ENCODE data around the gene CMKLR1.

CMKLR1 gene

DNA sequence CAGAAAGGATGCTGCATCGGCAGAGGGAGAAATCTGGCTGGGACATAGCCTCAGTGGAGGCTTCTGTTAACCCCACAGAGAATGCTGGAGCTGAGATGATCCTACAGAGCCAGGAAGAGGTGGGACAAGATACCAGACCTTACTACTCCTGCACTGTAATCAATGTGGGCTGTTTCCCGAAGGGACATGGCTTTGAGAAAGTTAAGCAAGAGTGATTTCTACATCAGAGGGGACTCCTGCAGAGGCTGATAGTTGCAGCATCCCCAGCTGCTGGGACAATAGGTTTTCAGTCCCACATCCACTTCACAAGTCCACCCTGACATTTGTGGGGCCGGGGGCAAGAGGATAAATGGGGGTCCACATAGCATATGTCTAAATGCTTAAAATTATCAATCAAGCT is 22.5 kb upstream of the CMKLR1 start:
- DNase-seq (ENCODE audit: low read depth), result no peak

DNA sequence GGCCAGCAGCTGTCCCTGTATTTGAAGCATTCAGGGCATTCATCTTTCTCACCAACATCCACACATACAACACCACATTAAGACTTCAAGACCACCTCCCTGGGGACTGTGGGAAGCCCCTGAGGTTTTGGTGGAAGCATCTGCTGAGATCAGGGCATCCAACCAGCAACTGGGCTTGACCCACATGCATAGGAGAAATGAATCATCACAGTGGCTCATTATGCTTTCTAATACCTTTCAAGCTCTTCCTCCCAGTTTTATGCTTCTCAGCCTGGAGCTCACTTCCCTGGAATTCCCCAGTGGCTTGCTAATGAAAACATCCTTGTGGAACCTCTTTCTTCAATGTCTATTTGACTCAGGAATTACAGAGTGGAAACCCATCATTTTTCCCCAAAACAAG is 21.4 kb upstream of the CMKLR1 start:
- no peak for DNase-seq (ENCODE audit: low read depth)

DNA sequence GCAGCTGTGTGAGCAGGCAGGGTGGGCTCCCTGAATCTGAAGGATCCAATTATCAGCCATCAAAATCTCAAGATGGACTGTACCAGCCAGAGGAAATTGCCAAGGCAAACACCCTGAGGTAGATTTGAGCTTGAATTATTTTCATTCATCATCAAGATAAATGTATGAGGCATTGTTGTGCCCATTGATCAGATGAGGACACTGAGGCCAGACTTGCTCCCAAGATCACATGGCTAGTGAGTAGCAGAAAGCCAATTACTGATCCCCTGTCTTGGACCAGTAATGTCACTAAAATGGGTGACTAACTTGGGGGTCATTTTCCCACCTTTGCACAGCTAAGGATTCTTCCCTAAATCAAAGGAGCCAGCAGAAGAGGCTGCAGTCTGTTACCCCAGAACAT is 20.9 kb upstream of the CMKLR1 start:
- no peak for DNase-seq (ENCODE audit: low read depth)

DNA sequence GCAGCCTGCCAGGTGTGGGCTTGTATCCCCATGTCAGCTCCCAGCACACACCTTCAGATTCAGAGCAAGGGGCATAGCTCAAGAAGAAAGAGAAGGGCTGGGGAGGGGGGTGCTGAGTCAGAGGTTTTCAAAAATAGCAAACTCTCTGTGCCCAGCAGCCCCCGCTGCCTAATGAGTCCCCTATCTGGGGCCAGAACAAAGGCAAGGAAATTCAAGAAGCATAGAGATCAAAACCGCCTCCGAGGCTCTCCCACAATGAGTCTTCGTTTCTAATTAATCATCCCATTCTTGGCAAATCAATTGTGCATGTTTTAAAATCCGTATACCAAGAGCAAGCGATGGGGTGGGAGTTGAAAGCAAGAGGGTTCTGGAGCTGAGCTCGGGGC is 19.5 kb upstream of the CMKLR1 start:
- no peak for DNase-seq (ENCODE audit: low read depth)

DNA sequence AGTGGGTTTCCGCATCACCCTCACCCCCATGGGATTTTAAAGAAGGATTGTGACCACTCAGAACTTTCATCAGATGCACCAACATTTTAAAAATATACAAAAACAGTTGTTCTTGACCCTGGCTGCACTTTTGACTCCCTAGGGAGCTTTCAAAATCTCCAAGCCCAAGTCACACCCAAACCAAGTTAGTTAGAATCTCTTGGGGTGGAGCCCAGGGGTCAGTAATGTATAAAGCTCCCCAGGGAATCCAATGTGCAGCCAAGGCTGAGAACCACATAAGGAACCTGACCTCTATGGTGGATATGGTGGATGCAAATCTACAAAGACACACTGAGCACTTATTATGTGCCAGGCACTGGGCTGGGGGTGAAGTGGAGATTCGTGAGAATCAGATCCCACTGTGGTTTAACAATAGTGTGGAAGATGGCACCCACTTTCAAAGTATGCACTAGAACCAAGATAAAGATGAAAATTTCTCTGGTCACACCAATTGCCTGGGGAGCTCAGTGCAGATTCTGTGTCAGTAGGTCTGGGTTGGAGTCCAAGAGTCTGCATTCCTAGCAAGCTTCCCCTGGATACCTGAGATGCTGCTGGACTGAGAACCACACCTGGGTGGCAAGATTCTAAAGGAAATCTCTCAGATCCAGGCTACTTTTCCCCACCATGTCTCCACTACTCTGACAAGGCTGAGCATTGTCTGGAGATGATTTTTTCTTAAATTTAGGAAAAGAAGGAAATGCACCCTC is 18.9 kb upstream of the CMKLR1 start:
- DNase-seq (ENCODE audit: low read depth), result no peak

DNA sequence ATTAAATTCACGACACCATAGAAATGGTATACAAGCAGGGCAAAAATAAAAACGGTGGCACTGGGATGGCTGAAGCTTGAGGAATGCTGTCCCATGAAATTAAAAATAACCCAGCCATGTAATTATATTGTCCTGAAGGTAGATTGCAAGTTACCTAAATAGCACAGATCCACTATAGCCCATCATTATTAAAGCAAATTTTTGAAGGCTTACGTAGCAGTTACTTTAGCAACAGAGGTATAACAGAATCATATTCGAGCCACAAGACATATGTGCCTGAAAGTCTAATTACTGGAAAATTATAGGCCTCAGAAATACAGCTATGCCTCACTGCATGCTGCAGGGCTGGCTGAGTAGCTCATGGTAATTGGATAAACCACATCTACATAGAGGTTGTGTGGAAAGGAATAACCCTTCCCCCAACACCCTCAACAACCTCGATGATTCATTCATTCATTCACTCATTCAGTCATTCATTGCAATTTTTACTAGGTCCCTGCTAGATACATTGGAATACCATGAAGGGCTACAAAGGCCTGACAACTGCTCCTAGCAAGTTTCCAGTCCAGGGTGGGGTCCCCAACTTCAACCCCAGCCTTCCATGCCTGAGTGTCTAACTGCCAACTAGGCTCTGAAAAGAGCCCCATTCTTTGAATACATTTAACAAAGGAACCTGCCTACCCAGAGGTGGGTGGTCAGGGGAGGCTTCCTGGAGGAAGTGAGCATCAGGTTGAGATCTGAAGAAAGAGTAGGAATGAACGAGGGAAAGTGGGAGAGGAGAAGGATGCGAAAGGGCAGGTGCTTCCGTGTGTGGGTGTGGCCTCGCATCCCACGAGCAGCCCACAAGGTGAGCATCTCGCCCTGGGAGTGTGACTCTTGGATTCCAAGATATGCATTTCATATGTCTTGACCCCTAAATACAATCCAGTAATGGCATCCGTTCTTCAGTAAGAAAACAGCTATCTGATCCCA is 18.0 kb upstream of the CMKLR1 start:
- DNase-seq (ENCODE audit: low read depth), result no peak

DNA sequence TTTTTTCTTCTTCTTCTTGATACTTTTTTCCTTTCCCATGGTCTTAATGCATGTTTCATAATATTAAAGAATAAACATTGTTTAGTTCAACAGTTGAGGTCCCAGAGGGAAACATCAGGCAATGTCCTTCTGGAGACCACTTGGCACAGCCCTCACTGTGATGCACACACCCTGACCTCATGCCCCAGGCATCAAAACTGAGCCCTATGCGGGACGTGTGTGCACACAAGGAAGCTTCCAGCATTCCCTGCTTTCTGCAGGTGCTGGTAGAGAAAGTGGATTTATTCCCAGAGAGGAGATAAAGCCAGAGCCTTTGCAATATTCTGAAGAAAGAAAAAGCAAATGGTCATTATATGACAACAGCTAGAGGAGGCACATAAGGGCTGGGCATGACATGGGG is 16.0 kb upstream of the CMKLR1 start:
- no peak for DNase-seq (ENCODE audit: low read depth)

DNA sequence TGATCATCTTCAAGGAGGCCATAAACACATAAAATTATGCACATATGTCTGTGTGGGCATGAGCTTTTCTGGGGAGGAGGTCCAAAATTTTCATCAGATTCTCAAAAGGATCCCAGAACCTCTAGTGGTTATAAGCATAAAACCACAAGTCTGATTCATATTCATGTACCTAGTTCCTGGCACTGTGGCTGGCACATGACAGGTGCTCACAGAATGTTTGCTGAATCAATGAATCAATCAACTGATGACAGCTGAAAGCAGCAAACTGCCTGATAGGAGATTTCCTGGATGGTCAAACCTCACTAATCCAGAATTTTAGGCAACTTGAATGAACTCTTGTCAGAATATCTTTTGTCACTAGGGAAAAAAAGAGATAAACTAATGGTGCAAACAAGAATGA is 13.5 kb upstream of the CMKLR1 start:
- no peak for DNase-seq (ENCODE audit: low read depth)

DNA sequence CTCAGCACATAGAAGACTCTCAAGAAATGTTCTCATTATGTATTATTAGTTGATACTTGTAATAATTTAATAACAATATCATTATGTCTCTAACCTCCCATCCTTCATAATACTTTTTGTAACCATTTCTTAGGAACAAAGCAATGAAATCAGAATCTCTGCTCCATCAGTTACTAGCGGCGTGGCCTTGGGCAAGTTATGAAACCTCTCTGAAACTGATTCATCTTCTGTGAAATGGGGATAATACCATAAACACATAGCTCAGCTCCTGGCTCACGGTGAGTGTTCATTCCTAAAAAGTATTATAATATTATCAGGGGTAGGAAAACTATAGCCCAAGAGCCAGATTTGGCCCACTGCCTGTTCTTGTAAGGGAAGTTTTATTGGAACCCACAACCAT is 11.4 kb upstream of the CMKLR1 start:
- no peak for DNase-seq (ENCODE audit: low read depth)

DNA sequence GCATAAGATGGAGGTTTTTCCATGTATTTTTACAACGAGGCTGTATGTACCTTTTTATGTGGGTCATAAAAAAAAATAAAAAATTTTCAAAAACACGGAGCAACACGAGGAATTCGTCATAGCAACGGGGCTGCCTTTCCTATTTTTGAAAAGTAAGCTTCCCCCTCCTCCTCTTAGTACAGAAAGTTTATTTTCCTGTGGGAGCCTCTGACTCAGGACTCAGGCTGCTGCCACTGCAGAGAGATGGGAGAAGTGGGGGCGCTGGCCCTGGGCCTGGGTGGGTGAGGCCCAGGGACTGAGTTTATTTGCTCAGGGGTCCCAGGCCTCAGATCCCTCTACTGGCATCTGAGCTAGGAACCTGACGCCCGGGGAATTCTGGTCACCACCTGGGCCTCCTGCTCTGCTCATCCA is 10.2 kb upstream of the CMKLR1 start:
- no peak for DNase-seq (ENCODE audit: low read depth)

DNA sequence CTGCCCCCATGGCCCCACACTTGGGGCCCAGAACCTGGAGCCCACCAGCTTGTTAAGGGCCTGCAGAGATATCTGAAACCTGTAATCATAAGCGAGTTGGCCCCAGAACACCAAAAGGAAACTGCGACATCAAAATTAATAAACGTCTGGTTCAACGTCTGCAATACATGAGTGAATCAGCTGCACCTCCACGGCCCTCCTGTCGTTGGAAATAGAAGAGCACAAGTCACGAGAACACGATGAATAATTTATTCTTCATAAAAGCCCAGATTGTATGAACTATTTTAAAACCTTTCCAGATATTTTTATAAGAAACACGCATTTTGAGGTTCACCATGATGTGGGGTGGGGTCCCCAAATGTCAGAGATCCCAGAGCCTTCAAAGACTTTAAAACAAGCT is 9.7 kb upstream of the CMKLR1 start:
- DNase-seq (ENCODE audit: low read depth), result no peak

DNA sequence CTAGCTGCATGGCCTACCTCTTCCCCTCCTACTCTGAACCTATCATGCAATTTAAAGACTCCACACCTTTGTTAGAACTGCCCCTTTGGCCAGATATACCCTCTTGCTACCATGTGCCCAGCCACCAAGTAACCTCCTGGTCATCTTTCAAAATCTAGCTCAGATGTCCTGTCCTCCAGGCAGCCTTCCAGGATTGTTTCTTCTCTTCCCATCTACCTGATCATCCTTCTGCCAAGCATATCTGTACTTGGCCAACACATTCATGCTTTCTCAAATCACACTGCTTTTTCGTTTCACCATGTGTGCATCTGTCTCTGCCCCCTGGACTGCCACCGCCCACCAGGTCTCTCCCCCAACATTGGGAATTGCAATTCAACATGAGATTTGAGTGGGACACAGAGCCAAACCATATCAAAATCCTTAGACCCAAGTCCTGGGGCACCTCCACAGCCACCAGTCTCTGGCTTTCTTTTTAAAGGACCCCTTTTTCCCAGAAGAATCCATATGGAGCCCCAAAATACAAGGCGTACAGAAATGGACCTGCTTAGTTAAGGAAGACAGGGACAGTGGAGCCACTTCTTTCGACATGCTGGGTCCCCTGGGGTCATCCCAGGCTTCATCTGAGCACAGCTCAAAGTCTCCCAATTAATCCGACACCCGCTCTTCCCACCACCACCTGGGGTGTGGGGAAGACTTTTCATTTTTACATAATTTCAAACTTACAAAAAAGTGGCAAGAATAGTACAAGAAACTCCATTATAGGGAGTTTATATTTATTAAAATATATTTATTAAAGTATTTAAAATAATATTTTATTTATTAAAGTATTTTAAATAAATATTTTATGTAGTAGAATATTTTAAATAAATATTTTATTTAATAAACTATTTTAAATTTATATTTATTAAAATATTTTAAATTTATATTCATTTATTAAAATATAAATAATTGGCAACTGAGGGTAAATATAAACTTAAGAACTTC is 7.9 kb upstream of the CMKLR1 start:
- DNase-seq (ENCODE audit: low read depth), result no peak

DNA sequence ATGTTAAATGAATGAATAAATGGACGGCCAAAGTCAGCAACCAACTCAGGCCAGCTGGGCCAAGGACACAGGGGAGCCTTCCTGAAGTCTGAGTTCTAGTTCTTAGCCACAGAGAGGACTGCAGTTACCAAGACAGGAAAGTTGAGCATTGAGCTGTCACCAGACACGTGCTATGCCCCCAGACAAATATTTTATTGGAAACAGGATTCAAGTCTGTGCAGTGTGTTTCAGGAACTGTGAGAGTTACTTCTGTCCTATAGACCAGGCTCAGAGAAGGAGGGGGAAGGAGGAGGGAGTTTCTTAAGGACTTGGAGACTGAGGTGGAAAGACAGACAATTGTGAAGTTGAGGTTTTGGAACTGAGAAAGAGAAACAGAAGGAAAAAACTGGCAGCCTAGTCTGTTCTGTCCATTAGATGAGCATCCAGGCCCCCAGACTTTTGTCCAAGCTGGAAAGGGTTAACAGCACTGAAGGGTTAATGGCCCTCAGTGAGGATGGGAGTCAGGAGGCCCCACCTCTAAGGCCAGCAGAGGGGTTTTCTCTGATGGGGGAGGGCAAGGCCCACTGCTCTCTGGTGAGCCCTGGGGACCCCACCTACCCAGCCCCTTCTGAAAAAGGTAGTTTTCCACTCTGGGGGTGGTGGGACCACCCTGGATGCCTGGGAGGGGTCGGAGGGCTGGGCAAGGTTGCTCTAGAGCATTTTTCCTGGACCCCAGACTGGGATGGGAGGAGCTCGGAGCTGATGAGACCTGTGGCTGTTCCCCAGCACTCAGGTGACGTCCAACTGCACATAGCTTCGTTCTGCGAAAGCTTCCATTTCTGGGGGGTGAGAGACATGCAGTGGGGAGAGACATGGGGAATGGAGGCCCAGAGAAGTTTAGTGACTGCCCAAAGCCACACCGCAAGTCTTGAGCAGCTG is 6.9 kb upstream of the CMKLR1 start:
- DNase-seq (ENCODE audit: low read depth), result no peak

DNA sequence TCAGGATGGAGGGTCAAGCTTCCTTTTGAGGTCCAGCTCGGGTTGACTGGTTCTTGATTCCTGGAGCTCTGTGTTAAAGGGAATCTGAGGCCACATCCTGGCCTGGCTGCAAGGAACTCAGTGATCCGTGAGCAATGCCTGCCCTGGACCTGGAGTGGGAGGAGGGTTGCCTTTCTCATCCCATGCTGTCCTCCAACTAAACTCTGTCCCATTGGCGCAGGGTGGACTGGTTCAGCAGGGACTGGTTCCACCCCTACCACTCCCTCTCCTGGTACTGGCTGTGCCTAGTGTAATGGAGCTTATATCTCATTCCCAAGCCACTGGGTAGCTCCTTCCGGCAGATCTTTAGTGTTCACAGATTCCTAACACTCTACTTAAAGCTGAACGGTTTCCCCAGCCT is 3.9 kb upstream of the CMKLR1 start:
- no peak for DNase-seq (ENCODE audit: low read depth)

DNA sequence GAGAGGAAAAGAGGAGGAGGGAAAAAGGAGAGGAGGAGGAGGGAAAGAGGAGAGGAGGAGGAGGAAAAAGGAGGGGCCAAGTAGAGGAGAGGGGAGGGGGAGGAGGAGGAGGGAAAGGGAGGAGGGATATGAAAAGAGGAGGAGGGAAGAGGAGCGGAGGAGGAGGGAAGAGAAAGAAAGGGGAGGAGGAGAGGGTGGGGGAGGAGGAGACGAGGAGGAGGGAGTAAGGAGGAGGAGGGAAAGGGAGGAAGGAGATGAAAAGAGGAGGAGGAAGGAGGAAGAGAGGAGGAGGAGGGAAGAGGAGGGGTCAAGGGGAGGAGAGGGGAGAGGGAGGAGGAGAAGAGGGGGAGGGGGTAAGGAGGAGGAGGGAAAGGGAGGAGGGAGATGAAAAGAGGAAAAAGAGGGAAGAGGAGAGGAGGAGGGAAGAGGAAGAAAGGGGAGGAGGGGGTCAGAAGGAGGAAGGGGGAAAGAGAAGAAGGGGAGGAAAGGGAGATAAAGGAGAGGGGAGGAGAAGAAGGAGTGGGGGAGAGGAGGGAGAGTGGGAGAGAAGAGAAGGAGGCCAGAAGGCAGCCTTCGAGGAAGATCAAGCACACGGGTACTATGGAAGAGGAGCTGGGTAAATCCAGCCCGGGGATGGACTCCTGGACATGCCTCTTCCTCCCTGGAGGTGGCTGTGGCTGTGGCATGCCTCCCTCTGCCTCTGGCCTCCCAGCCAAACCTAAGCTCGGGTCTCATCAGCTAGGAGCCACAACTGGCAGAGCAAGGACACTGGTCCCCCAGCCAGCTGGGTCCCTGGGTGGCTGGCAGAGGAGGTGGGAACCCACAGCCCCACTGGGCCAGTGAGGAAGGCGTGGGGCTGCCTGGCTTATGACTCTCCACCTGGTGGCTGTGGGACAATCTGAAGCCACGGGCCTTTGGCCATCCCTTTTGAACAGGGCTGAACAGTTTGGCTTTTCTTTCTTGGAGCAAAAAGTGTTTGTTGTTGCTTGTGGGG is 3.0 kb upstream of the CMKLR1 start:
- no peak for DNase-seq (ENCODE audit: low read depth)

DNA sequence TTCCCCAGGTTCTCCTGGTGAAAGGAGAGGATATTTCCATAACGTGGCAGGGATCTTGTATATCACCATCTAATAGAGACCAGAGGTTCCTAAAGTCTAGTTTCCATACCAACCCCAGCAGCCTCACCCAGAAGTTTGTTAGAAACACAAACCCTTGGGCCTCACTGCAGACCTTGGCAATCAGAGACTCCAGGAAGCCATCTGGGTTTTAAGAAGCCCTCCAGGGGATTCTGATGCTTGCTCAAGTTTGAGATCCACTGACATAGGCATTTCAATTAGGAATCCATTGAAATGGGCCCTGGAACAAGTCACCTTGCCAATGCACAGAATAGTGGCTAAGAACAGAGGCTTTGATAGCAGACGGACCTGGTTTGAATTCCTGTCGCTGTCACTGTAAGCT is 2.2 kb upstream of the CMKLR1 start:
- no peak for DNase-seq (ENCODE audit: low read depth)

DNA sequence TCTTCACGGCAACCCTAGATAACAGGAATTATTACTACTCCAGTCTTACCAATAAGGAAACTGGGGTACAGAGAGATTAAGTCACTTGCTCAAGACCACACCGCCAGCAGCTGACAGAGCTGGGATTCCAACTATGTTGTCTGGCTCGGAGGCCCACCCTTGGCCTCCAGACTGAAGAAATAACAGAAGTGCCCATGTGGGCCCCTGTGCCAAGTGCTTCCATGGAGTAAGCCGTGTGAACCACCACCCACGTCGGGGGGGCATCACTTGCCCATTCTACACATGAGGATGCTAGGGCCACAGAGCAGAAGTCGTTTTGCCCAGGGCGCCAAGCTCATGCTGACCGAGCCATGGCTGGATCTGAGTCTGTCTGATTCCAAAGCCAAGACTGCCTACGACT is 926 bp upstream of the CMKLR1 start:
- no peak for DNase-seq (ENCODE audit: low read depth)

DNA sequence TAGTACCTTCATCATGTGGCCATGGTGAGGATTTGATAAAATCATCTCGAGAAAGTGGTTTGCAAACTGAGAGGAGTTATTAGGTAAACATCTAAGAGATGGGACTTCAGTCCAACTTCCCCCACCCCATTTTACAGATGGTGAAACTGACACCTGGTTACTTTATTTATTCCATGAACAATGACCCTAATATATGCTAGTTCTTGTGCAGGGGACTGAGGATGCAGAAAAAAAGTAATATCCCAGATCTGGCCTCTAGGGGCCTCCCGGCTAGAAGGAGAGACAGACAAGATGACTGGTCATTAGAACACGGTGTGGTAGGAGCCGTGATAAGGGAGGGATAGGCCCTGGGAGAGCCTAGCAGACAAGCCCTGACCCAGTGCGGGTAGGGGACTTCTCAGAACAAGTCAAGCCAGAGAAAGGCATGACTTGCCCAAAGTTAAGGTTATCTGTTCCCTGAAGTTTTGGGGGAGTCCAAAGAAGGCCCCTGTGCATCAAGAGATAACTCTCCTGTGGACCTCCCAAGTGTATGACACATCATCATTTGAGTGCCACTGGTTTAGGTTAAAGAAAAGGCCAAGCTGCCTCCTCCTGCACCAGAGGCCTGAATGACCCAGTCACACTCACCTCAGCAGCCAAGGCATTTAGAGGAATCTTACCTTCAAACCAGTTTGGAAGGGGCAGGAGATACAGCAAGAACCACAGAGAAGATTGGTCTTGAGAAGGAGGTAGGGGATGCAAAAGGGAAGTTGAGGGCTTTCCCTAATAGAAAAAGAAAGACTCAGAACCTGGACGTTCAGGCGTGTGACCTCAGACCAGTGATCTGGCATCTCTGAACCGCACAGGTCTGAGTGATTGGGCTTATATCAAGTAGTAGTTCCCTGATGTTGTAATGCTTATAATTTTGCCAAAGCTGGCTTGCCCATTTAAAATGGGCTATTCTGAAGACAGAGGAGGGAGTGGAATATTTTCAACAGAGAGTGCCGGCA is 1.6 kb downstream of the CMKLR1 start:
- DNase-seq (ENCODE audit: low read depth), result no peak

Data from GM04503 (cell line).